Tibial nerve (tissue), 3 donors: ENCODE results near the gene CEL.

ENCODE experiments used
- CTCF ChIP-seq, 5 experiments: fragments of 200-600 bp in 3 of 5; fragments of 450-650 bp in 2 of 5; sonication (generic) in 3 of 5; IDR thresholded peaks; one replicate each; pipeline ENCODE4 v1.5.1; 2016 to 2019; ENCODE audit warnings: antibody characterized with exemption in 5 of 5, mild to moderate bottlenecking in 3 of 5, moderate library complexity in 2 of 5
- POLR2A ChIP-seq, 2 donors: fragments of 450-650 bp; IDR thresholded peaks; one replicate each; pipeline ENCODE4 v1.6.1; 2017; ENCODE audit warnings: antibody characterized with exemption in 2 of 2, mild to moderate bottlenecking in 2 of 2, moderate library complexity in 2 of 2

DNA sequence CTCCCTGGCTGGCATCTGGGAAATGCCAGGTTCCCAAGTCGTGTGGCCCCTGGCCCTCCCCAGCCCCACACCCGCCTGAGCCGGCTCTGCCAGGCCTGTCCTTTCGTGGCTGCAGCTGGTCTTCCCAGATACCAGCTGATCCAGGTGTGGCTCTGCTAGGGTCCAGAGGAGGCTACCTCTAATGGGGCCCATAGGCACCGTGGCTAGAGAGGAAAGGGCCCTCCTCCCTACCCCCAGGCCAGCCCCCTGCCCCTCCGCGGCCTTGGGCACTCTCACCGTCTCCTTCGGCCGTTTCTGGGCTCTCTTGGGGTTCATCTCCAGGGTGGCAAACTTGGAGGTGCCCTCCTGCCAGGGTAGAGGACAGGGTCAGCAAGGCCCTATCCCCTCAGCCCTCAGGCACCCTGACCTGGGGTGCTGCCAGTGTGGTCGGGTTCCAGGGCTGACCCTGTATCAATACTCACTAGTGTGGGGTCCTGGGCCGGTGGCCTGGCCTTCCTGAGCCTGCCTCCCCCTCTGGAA, 42.3 kb downstream of the CEL start:
- TF ChIP-seq CTCF (IDR thresholded peaks at IDR 0.05) (no peak), POLR2A (IDR thresholded peaks at IDR 0.05) (no peak)
